COLO668 (cell line): ENCODE results near the gene STPG4.

ENCODE experiments used
- DNase-seq: peaks from one replicate; lab custom pipeline; 2025; ENCODE audit not compliant: unreplicated experiment; lab: John Stamatoyannopoulos, UW

Gene STPG4

GRCh38 chr2:47091118-47091517 lies 64.0 kb downstream of the STPG4 start:
- DNase-seq = no peak

- no peak for DNase-seq
Observed at GRCh38 chr2:47089083-47089464, 66.0 kb downstream of the STPG4 start.

GRCh38 chr2:47088371-47089082 lies 66.6 kb downstream of the STPG4 start:
- no peak for DNase-seq

- DNase-seq = no peak
Observed at GRCh38 chr2:47087051-47087450, 68.1 kb downstream of the STPG4 start.

- no peak for DNase-seq
Observed at GRCh38 chr2:47086571-47086970, 68.5 kb downstream of the STPG4 start.

GRCh38 chr2:47086054-47086471 lies 69.0 kb downstream of the STPG4 start:
- DNase-seq = no peak

GRCh38 chr2:47083886-47084687 lies 71.0 kb downstream of the STPG4 start:
- DNase-seq = no peak

- DNase-seq = no peak
Observed at GRCh38 chr2:47083485-47083884, 71.6 kb downstream of the STPG4 start.

GRCh38 chr2:47083005-47083404 lies 72.1 kb downstream of the STPG4 start:
- DNase-seq = no peak

GRCh38 chr2:47080888-47081301 lies 74.2 kb downstream of the STPG4 start:
- DNase-seq = no peak

GRCh38 chr2:47079515-47080412 lies 75.3 kb downstream of the STPG4 start:
- DNase-seq = no peak

- DNase-seq = no peak
Observed at GRCh38 chr2:47078541-47079482, 76.3 kb downstream of the STPG4 start.

GRCh38 chr2:47077442-47078117 lies 77.5 kb downstream of the STPG4 start:
- no peak for DNase-seq

GRCh38 chr2:47076586-47077441 lies 78.3 kb downstream of the STPG4 start:
- DNase-seq = peak; percentile 26

- DNase-seq = no peak
Observed at GRCh38 chr2:47076126-47076506, 79.0 kb downstream of the STPG4 start.

GRCh38 chr2:47075361-47076125 lies 79.6 kb downstream of the STPG4 start:
- DNase-seq = no peak

GRCh38 chr2:47074691-47075090 lies 80.4 kb downstream of the STPG4 start:
- no peak for DNase-seq

GRCh38 chr2:47073641-47074040 lies 81.5 kb downstream of the STPG4 start:
- no peak for DNase-seq
